Subcutaneous abdominal adipose tissue (tissue), 5 donors: ENCODE data around the gene ACO1.

ENCODE experiments used
- H3K27ac ChIP-seq: one replicate; pipeline ENCODE4 v1.7.0; 2013; ENCODE audit warnings: low read depth, mild to moderate bottlenecking, inconsistent platforms, low read length, moderate library complexity
- H3K27me3 ChIP-seq, 5 donors: one replicate each; pipeline ENCODE4 v1.7.0; 2013; ENCODE audit warnings: low read length in 5 of 5, inconsistent platforms in 1 of 5; ENCODE audit not compliant: control insufficient read depth in 5 of 5, insufficient read depth in 4 of 5
- H3K36me3 ChIP-seq, 5 donors: one replicate each; pipeline ENCODE4 v1.7.0; 2013; ENCODE audit warnings: low read length in 5 of 5; ENCODE audit not compliant: control insufficient read depth in 5 of 5, insufficient read depth in 5 of 5
- H3K4me1 ChIP-seq, 5 donors: one replicate each; pipeline ENCODE4 v1.7.0; 2013; ENCODE audit warnings: low read length in 5 of 5, mild to moderate bottlenecking in 3 of 5, moderate library complexity in 1 of 5; ENCODE audit not compliant: control insufficient read depth in 5 of 5, insufficient read depth in 5 of 5
- H3K4me3 ChIP-seq, 5 donors: one replicate each; pipeline ENCODE4 v1.7.0; 2013; ENCODE audit warnings: low read length in 5 of 5, low read depth in 1 of 5
- H3K9ac ChIP-seq, 5 donors: one replicate each; pipeline ENCODE4 v1.7.0; 2013; ENCODE audit warnings: low read length in 5 of 5, mild to moderate bottlenecking in 4 of 5, moderate library complexity in 3 of 5
- H3K9me3 ChIP-seq, 5 donors: one replicate each; pipeline ENCODE4 v1.7.0; 2013; ENCODE audit warnings: low read length in 5 of 5; ENCODE audit not compliant: control insufficient read depth in 5 of 5
- donor health status: healthy.
- donor health status: healthy.
- donor health status: healthy.
- donor health status: healthy.
- donor health status: healthy.

ACO1 gene

GRCh38 chr9:32395510-32396216, 11.2 kb downstream of the ACO1 start:
- no peaks in the 10 kb centered on the region for H3K9me3 ChIP-seq
- peak overlapping the region in 1 of 5 donors; percentile 4 for H3K4me3 ChIP-seq
- peak overlapping the region; percentile 62 to 93 (median 74) for H3K9ac ChIP-seq
- H3K4me1 ChIP-seq: peaks cover 5 to 48% (median 39%) of the 10 kb centered on the region in 5 donors
- H3K36me3 ChIP-seq: peaks cover 0 to 4% (median 0%) of the 10 kb centered on the region in 5 donors
- H3K27ac ChIP-seq: peak overlapping the region; percentile 99
- H3K27me3 ChIP-seq: no peaks in the 10 kb centered on the region

- Histone ChIP-seq H3K27ac (peak overlapping the region; percentile 99), H3K27me3 (no peaks in the 10 kb centered on the region), H3K9me3 (no peaks in the 10 kb centered on the region), H3K36me3 (peaks cover 0 to 2% (median 0%) of the 10 kb centered on the region in 5 donors), H3K9ac (peak overlapping the region in 1 of 5 donors; percentile 54), H3K4me3 (no peak overlapping the region), H3K4me1 (peaks cover 5 to 51% (median 41%) of the 10 kb centered on the region in 5 donors)
Measured at GRCh38 chr9:32398207-32398606, 13.8 kb downstream of the ACO1 start.

GRCh38 chr9:32399110-32399815, 14.8 kb downstream of the ACO1 start:
- no peak overlapping the region for H3K4me3 ChIP-seq
- no peaks in the 10 kb centered on the region for H3K27me3 ChIP-seq
- H3K9ac ChIP-seq: peak overlapping the region in 2 of 5 donors; percentile 38 to 54
- peak overlapping the region; percentile 99 for H3K27ac ChIP-seq
- peaks cover 5 to 54% (median 41%) of the 10 kb centered on the region in 5 donors for H3K4me1 ChIP-seq
- H3K36me3 ChIP-seq: peaks cover 0 to 4% (median 0%) of the 10 kb centered on the region in 5 donors
- no peaks in the 10 kb centered on the region for H3K9me3 ChIP-seq

DNA sequence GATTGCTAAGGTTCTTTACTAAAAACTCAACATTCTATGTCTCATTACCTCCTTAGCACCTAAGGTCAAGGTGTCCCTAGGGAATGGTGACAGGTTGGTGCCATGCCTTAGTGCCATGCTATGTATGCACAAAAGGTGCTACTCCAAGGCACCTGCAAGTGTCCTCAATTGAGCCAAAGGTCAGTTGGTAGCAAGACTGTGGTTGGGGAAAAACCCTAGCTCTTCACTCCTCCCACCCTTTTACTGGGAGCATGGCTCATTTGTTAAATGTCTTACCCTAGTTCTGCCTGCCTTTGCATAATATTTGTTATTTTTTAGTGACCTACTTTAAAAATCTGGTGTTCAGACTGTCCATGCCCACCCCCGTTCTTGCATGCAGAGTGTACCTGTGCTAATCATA, 17.0 kb downstream of the ACO1 start:
- Histone ChIP-seq H3K27ac (peak overlapping the region; percentile 51), H3K9me3 (peaks cover 0 to 10% (median 0%) of the 10 kb centered on the region in 5 donors), H3K4me3 (no peak overlapping the region), H3K36me3 (peaks cover 12 to 20% (median 13%) of the 10 kb centered on the region in 5 donors), H3K9ac (no peak overlapping the region), H3K4me1 (peaks cover 0 to 36% (median 21%) of the 10 kb centered on the region in 5 donors), H3K27me3 (no peaks in the 10 kb centered on the region)

GRCh38 chr9:32403567-32404260, 19.3 kb downstream of the ACO1 start:
- H3K9ac ChIP-seq: no peak overlapping the region
- H3K36me3 ChIP-seq: peaks cover 31 to 42% (median 36%) of the 10 kb centered on the region in 5 donors
- H3K27me3 ChIP-seq: no peaks in the 10 kb centered on the region
- H3K4me3 ChIP-seq: no peak overlapping the region
- peak overlapping the region; percentile 44 for H3K27ac ChIP-seq
- peaks cover 0 to 10% (median 0%) of the 10 kb centered on the region in 5 donors for H3K9me3 ChIP-seq
- H3K4me1 ChIP-seq: peaks cover 0 to 29% (median 15%) of the 10 kb centered on the region in 5 donors

- Histone ChIP-seq H3K36me3 (peaks cover 37 to 49% (median 42%) of the 10 kb centered on the region in 5 donors), H3K27me3 (no peaks in the 10 kb centered on the region), H3K27ac (peak overlapping the region; percentile 44), H3K9me3 (peaks cover 0 to 10% (median 0%) of the 10 kb centered on the region in 5 donors), H3K4me3 (peak overlapping the region in 1 of 5 donors; percentile 3), H3K9ac (no peak overlapping the region), H3K4me1 (peaks cover 0 to 22% (median 8%) of the 10 kb centered on the region in 5 donors)
Measured at GRCh38 chr9:32404402-32404801, 20.0 kb downstream of the ACO1 start.

DNA sequence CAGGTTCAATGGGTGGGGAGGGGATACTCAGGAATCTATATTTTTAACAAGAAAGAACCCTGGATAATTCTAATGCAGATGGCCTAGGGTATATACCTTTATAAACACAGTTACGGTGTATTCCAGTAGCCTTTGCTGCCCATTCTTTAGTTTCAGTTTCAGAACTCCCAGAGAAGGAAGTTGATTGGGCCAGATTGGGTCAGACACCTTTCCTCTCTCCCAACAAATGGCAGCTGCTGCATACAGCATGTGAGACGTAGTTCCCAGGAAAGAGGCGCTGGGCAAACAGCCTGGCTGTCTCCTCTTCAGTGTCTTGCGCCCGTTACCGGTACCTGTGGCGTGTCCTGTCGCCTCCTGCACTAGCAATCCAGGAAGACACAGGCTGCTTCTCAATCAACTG, 20.4 kb downstream of the ACO1 start:
- no peaks in the 10 kb centered on the region for H3K27me3 ChIP-seq
- H3K27ac ChIP-seq: peak overlapping the region; percentile 44
- H3K4me3 ChIP-seq: peak overlapping the region in 1 of 5 donors; percentile 3
- no peak overlapping the region for H3K9ac ChIP-seq
- peaks cover 37 to 54% (median 46%) of the 10 kb centered on the region in 5 donors for H3K36me3 ChIP-seq
- H3K4me1 ChIP-seq: peaks cover 0 to 21% (median 8%) of the 10 kb centered on the region in 5 donors
- peaks cover 0 to 10% (median 0%) of the 10 kb centered on the region in 5 donors for H3K9me3 ChIP-seq

- Histone ChIP-seq H3K4me3 (no peak overlapping the region), H3K27me3 (no peaks in the 10 kb centered on the region), H3K9me3 (peaks cover 0 to 10% (median 0%) of the 10 kb centered on the region in 5 donors), H3K27ac (no peak overlapping the region), H3K36me3 (peaks cover 38 to 60% (median 51%) of the 10 kb centered on the region in 5 donors), H3K4me1 (peaks cover 0 to 21% (median 8%) of the 10 kb centered on the region in 5 donors), H3K9ac (no peak overlapping the region)
Measured at GRCh38 chr9:32405506-32405905, 21.1 kb downstream of the ACO1 start.

DNA sequence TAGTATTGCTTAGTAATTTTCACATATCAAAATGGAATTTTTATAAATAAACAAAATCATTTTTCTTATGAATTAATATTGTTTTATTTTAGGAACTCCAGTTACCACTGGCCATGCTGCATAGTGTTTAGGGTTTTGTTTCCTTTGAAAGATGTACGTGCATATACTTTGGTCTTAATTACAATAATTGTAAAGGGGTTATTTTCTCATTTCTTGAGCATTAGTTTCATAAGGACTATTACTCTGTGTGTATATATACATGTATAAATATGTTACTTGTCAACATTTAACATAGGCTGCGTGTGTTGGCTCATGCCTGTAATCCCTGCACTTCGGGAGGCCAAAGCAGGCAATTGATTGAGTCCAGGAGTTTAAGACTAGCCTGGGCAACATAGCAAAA, 21.6 kb downstream of the ACO1 start:
- H3K36me3 ChIP-seq: peaks cover 43 to 66% (median 57%) of the 10 kb centered on the region in 5 donors
- H3K9me3 ChIP-seq: peaks cover 0 to 10% (median 0%) of the 10 kb centered on the region in 5 donors
- no peaks in the 10 kb centered on the region for H3K27me3 ChIP-seq
- H3K27ac ChIP-seq: no peak overlapping the region
- no peak overlapping the region for H3K9ac ChIP-seq
- H3K4me1 ChIP-seq: peaks cover 0 to 20% (median 8%) of the 10 kb centered on the region in 5 donors
- no peak overlapping the region for H3K4me3 ChIP-seq
